ENCODE results near the gene TMA7B. TPM values are rescaled to one million over a fixed set of nuclear protein-coding genes. Genes with fewer than 3 reads are reported as not detected.

TMA7B gene
- total and polyA plus RNA-seq, 2 of the 4 experiments (the other 2 are of a cell fraction): not detected

- CTCF ChIA-PET: no interaction called here
Measured at GRCh38 chr22:39996732-39997131, 36.5 kb downstream of the TMA7B start.

More at GRCh38 chr22:39996732-39997131, 36.5 kb downstream of the TMA7B start:
- H2BK120ac ChIP-seq (ENCODE audit: low read depth, low read length): no peak overlapping the region
- ATAC-seq (ENCODE audit: low read depth) (no peak), DNase-seq (no peak)
- H3K4ac ChIP-seq (ENCODE audit: low read depth, low read length): no peak overlapping the region
- no peaks in the 10 kb centered on the region for H4K20me1 ChIP-seq (ENCODE audit: insufficient read depth, low read length)
- no peak overlapping the region for H3K4me3 ChIP-seq (ENCODE audit: insufficient read depth, low read depth, low read length)
- no peak overlapping the region for H4K91ac ChIP-seq (ENCODE audit: insufficient read depth, low read depth, low read length)
- no peak overlapping the region for H3K23ac ChIP-seq (ENCODE audit: low read depth, low read length)
- dilution Hi-C loops (cut with HindIII; ENCODE audit: low sequenced_read_pairs, unreplicated experiment): no loop called here
- intact Hi-C loops (cut with micrococcal nuclease): no loop called here
- no peak overlapping the region for H4K8ac ChIP-seq (ENCODE audit: low read depth in 2 of 2, low read length in 2 of 2)
- no peak overlapping the region for H3K18ac ChIP-seq (ENCODE audit: low read depth, low read length)
- H4K5ac ChIP-seq (ENCODE audit: low read depth, low read length): no peak overlapping the region
- no peak overlapping the region for H3K27ac ChIP-seq (ENCODE audit: insufficient read depth, low read length)
- H3K14ac ChIP-seq (replicated peaks; ENCODE audit: low read depth, low read length): no peak overlapping the region
- no peaks in the 10 kb centered on the region for H3K36me3 ChIP-seq (ENCODE audit: control insufficient read depth, insufficient read depth, low read length)
- H2BK15ac ChIP-seq (ENCODE audit: low read depth, low read length): no peak overlapping the region
- POLR2A ChIA-PET (ENCODE audit: unreplicated experiment): interaction anchor here (0.6 kb wide), 1 partner anchor 1590 kb away, joined by 10 read pairs; no protein-coding TSS in a partner anchor
- no peak overlapping the region for H2AFZ ChIP-seq (replicated peaks; ENCODE audit: low read length, poor library complexity)
- H2AK9ac ChIP-seq (replicated peaks; ENCODE audit: low read depth, low read length, poor library complexity): no peak overlapping the region
- no peak overlapping the region for H3K56ac ChIP-seq (ENCODE audit: extremely low read depth, insufficient read depth, low read length)
- no peak overlapping the region for H2BK5ac ChIP-seq (ENCODE audit: low read depth, low read length, poor library complexity, severe bottlenecking)
- in situ Hi-C loops (cut with MboI; ENCODE audit: low sequenced_read_pairs): no loop called here
- no peaks in the 10 kb centered on the region for H3K9me3 ChIP-seq (ENCODE audit: control insufficient read depth, insufficient read depth, low read length)
- no TSS peak for BruUV-seq (replicated peaks)
- no CpG with 5 or more reads among the region's 3 CpGs for WGBS, 2 experiments (ENCODE audit: extremely low coverage in 2 of 2, insufficient read length in 1 of 2)
- H2AK5ac ChIP-seq (ENCODE audit: low read depth, low read length): no peak overlapping the region; the same call in 1 of the 2 replicates
- no peak overlapping the region for H3K9ac ChIP-seq (ENCODE audit: low read depth, low read length)
- no peaks in the 10 kb centered on the region; the same call in 1 of the 2 replicates for H3K9me1 ChIP-seq (ENCODE audit: insufficient read depth, low read length)
- peaks cover 4% of the 10 kb centered on the region for H3K4me1 ChIP-seq (ENCODE audit: control insufficient read depth, insufficient read depth, low read length)
- H3K79me1 ChIP-seq (ENCODE audit: low read depth in 1 of 2, low read length in 2 of 2): no peaks in the 10 kb centered on the region
- peaks cover 52% of the 10 kb centered on the region for H3K27me3 ChIP-seq (ENCODE audit: control insufficient read depth, insufficient read depth, low read length)
- no peak overlapping the region for H2BK20ac ChIP-seq (ENCODE audit: low read depth, low read length)
- no peak for TF ChIP-seq RFX5 (IDR thresholded peaks at IDR 0.05; ENCODE audit: low read depth, low read length)
- TF ChIP-seq RCOR1 (IDR thresholded peaks at IDR 0.05; ENCODE audit: insufficient replicate concordance, low read length): no peak
- no peak for TF ChIP-seq MXI1 (IDR thresholded peaks at IDR 0.05; ENCODE audit: borderline replicate concordance, low read depth, low read length)
- no peak for TF ChIP-seq MAFK (IDR thresholded peaks at IDR 0.05; ENCODE audit: low read depth, low read length)
- no peak for TF ChIP-seq SMC3 (IDR thresholded peaks at IDR 0.05; ENCODE audit: low read depth, low read length)
- no peak for TF ChIP-seq RAD21 (IDR thresholded peaks at IDR 0.05; ENCODE audit: low read length)
- no peak for TF ChIP-seq POLR2A (IDR thresholded peaks at IDR 0.05; ENCODE audit: low read depth, low read length)
- no peak for TF ChIP-seq NFE2L2 (IDR thresholded peaks at IDR 0.05; ENCODE audit: low read depth, low read length)
- H3K4me2 ChIP-seq (ENCODE audit: low read depth, low read length): no peak overlapping the region
